Activated T-cell treated with anti-CD3 and anti-CD28 coated beads, Interleukin-2, amount 50 U/mL, for 4 hours (primary cell): ENCODE results near the gene SLC30A7. TPM values are rescaled to one million over a fixed set of nuclear protein-coding genes. Genes with fewer than 3 reads are reported as not detected.

ENCODE experiments used
- ATAC-seq, 2 donors: fragments of 200-7000 bp; cut with Tn5 transposase; one replicate each; pipeline ENCODE4 v1.10.0; 2021
- DNase-seq: peaks from one replicate; pipeline ENCODE4 v3.0.0-alpha.2; 2020
- H3K27me3 Mint-ChIP-seq: one replicate; pipeline ENCODE4 v1.8.0; 2021; ENCODE audit warnings: low read depth, mixed read lengths
- H3K36me3 Mint-ChIP-seq: one replicate; pipeline ENCODE4 v1.8.0; 2022; ENCODE audit warnings: mixed read lengths; ENCODE audit not compliant: insufficient read depth
- H3K4me1 Mint-ChIP-seq: one replicate; pipeline ENCODE4 v1.8.0; 2021; ENCODE audit warnings: low read depth, mixed read lengths
- H3K4me3 Mint-ChIP-seq: one replicate; pipeline ENCODE4 v1.8.0; 2021; ENCODE audit warnings: mild to moderate bottlenecking, moderate library complexity, mixed read lengths
- H3K9me3 Mint-ChIP-seq: one replicate; pipeline ENCODE4 v1.8.0; 2021; ENCODE audit warnings: mixed read lengths
- total RNA-seq, 3 donors: library from RNA; stranded (reverse); gene quantifications; one replicate each; pipeline ENCODE4 v1.2.1, GENCODE V29; 2021

Gene SLC30A7
- total RNA-seq, 3 donors from 2014 or later: 37.7 to 48.9 (median 46.3) TPM

DNA sequence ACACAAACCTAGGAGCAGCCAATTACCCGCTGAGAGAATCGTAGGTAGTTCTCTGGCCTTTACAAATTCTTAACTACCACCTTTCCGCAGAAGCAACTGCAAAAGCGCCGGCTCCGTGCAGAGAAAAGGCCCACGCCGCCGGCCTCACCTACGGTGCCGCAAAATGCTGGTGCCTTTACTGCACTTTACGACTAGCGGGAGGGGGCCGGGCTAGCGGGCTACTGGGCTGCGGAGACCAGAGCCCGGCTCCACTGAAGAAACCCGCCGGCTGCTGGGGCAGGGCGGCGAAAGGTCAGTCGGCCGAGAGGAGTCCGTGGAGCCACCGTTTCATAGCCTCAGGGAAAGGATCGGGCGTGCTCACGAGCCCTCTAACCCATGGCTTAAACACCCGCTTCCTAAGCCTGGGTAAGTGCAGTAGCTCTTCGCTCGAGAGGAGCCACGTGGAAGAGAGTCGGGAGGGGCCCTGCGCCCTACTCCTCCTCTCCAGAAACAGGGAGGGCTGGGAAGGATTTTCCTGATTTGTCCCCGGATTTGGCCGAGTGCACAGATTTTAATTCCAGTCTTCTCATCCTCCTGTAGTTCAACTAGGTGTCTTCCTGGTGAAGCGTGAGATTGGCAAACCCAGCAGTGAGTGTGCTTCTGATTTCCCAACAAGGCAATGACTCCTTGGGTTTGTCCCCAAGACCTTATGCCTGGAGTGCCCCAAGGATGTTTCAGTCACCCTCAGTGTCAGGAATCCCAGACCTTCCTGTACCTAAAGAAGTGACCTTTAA is 130.0 kb downstream of the SLC30A7 start, which contains the start of gene DPH5:
Gene DPH5 (minus strand): TSS at position 128 of the 773 bp plus-strand sequence. CDS start 341 bp downstream, outside the sequence.
- Mint-ChIP-seq H3K36me3 (peaks cover 25% of the 10 kb centered on the region), H3K9me3 (no peaks in the 10 kb centered on the region), H3K27me3 (no peaks in the 10 kb centered on the region)

DNA sequence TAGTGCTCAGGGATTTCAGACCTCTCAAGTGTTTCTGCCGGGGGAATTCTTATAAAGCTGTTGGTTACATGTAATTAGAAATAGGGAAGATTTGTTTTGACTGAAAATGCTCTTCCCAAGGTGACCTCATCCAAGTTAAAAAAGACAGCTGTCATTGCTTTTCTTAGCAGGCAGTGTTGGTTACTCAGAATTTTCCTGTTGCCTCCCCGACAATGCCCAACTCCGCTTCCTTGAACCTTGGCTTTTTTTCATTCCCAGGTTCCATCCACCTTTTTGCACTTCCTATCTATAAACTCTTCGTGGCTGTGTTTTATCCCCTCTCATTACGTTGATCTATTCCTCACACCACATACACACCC is 130.5 kb downstream of the SLC30A7 start:
- DNase-seq (no peak), ATAC-seq (no peak)
- H3K4me3 Mint-ChIP-seq: peak overlapping the region; percentile 100
- H3K36me3 Mint-ChIP-seq: peaks cover 27% of the 10 kb centered on the region
- H3K9me3 Mint-ChIP-seq: no peaks in the 10 kb centered on the region
- no peaks in the 10 kb centered on the region for H3K27me3 Mint-ChIP-seq
- H3K4me1 Mint-ChIP-seq: peaks cover 68% of the 10 kb centered on the region

More for the DNA sequence above, 130.0 kb downstream of the SLC30A7 start, which contains the start of gene DPH5:
- Mint-ChIP-seq H3K4me1 (peaks cover 65% of the 10 kb centered on the region), H3K4me3 (peak within 1 kb of the TSS; percentile 100)
- peak; percentile 96 to 98 for ATAC-seq
- DNase-seq: peak; percentile 86

DNA sequence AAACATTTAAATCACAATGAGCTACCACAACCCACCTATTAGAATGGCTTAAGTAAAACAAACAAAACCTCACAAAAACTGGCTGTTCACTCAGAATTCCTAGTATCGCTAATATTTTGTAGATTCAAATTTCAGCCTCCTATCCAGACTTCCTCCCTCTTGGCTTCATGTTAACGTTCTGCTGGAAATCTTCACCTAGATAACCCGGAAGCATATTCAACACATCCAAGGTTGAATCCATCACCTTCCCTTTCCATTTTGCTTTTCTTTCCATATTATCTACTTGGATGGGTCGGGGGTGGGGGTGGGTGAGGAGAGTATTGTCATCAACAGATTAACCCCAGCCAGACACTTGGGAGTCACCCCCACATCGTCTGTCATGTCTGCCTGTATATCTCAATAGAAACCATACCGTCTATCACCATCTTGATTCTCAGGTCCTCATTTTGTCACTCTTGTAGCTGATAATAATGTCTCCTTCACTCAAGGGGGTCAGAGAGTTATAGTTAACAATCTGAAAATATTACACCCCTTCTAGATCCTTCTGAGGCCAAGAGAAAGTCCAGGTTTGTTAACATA is 131.4 kb downstream of the SLC30A7 start:
- Mint-ChIP-seq H3K36me3 (peaks cover 26% of the 10 kb centered on the region), H3K4me1 (peaks cover 64% of the 10 kb centered on the region), H3K9me3 (no peaks in the 10 kb centered on the region), H3K27me3 (no peaks in the 10 kb centered on the region), H3K4me3 (peak overlapping the region; percentile 100)
- DNase-seq (no peak), ATAC-seq (no peak)

- Mint-ChIP-seq H3K4me3 (peak overlapping the region; percentile 29), H3K27me3 (no peaks in the 10 kb centered on the region), H3K36me3 (peaks cover 27% of the 10 kb centered on the region), H3K9me3 (no peaks in the 10 kb centered on the region), H3K4me1 (peaks cover 57% of the 10 kb centered on the region)
- no peak for DNase-seq
- ATAC-seq: no peak
Observed at GRCh38 chr1:101028466-101028865, 132.6 kb downstream of the SLC30A7 start.

- ATAC-seq: no peak
- Mint-ChIP-seq H3K4me3 (no peak overlapping the region), H3K27me3 (no peaks in the 10 kb centered on the region), H3K36me3 (peaks cover 21% of the 10 kb centered on the region), H3K4me1 (peaks cover 51% of the 10 kb centered on the region), H3K9me3 (no peaks in the 10 kb centered on the region)
- DNase-seq: no peak
Observed at GRCh38 chr1:101029184-101029583, 133.3 kb downstream of the SLC30A7 start.

DNA sequence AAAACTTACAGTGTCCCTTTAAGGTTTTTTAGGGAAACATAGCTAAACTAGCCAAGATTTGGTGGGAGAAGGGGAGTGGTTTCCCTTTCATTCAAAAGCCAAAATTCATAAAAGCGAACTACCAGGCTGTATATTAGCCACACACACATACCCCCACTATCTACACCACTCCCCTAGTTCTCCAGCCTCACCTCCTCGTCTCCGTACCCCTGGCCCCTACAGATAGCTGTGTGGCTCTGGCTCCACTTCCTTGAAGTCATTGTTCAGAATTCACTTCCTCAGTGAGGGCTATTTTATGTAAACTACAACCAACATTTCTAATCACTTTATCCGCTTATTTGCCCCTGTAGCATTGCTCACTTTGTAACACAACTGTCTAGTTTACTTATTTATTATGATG is 135.0 kb downstream of the SLC30A7 start:
- H3K36me3 Mint-ChIP-seq: peaks cover 18% of the 10 kb centered on the region
- peaks cover 48% of the 10 kb centered on the region for H3K4me1 Mint-ChIP-seq

More for the DNA sequence above, 135.0 kb downstream of the SLC30A7 start:
- Mint-ChIP-seq H3K9me3 (no peaks in the 10 kb centered on the region), H3K4me3 (peak overlapping the region; percentile 37), H3K27me3 (no peaks in the 10 kb centered on the region)
- DNase-seq (no peak), ATAC-seq (no peak)

Other genes starting within 250 kb of the SLC30A7 start
- gene VCAM1, start 176.3 kb upstream of the SLC30A7 start, total RNA-seq: under 1 TPM; 0.08 to 0.24 (median 0.16) TPM
- 1 to 10 TPM; 4.5 to 6.0 (median 5.8) TPM for gene EXTL2, start 1.2 kb upstream of the SLC30A7 start, total RNA-seq
- 10 to 100 TPM; 57.7 to 73.7 (median 72.4) TPM for gene DPH5, start 129.7 kb downstream of the SLC30A7 start, total RNA-seq